Activated CD8-positive, alpha-beta T cell treated with anti-CD3 and anti-CD28 coated beads for 36 hours (primary cell): Measurements from ENCODE around the gene TTC21B. TPM values are rescaled to one million over a fixed set of nuclear protein-coding genes. Genes with fewer than 3 reads are reported as not detected.

Experiments used
- ATAC-seq: fragments of 200-7000 bp; cut with Tn5 transposase; one replicate; pipeline ENCODE4 v1.10.0; 2021; ENCODE audit warnings: mild to moderate bottlenecking, moderate library complexity
- CTCF ChIA-PET: fragments of 350-600 bp; sonication (Branson Sonifier 250); formaldehyde crosslinking; loops from one replicate; lab custom pipeline; 2021; ENCODE audit warnings: antibody characterized with exemption; lab: Charles Lee
- POLR2A ChIA-PET: fragments of 350-600 bp; sonication (Branson Sonifier 250); formaldehyde crosslinking; loops from one replicate; lab custom pipeline; 2021; ENCODE audit warnings: antibody characterized with exemption; lab: Charles Lee
- DNase-seq: peaks from one replicate; pipeline ENCODE4 v3.0.0-alpha.2; 2020
- H3K27ac Mint-ChIP-seq: one replicate; pipeline ENCODE4 v1.8.0; 2021; ENCODE audit warnings: mild to moderate bottlenecking, mixed read lengths
- H3K27me3 Mint-ChIP-seq: one replicate; pipeline ENCODE4 v1.8.0; 2021; ENCODE audit warnings: mixed read lengths
- H3K36me3 Mint-ChIP-seq: one replicate; pipeline ENCODE4 v1.8.0; 2021; ENCODE audit warnings: low read depth, mixed read lengths
- H3K4me1 Mint-ChIP-seq: one replicate; pipeline ENCODE4 v1.8.0; 2021; ENCODE audit warnings: low read depth, mixed read lengths
- H3K4me3 Mint-ChIP-seq: one replicate; pipeline ENCODE4 v1.8.0; 2021; ENCODE audit warnings: mild to moderate bottlenecking, moderate library complexity, mixed read lengths
- H3K9me3 Mint-ChIP-seq: one replicate; pipeline ENCODE4 v1.8.0; 2021; ENCODE audit warnings: mixed read lengths
- CTCF ChIP-seq: fragments of 200-600 bp; IDR thresholded peaks from one replicate; pipeline ENCODE4 v1.8.0; 2022; ENCODE audit warnings: antibody characterized with exemption, mild to moderate bottlenecking
- intact Hi-C: fragments of 100-400 bp; cut with micrococcal nuclease; formaldehyde crosslinking; loops from one replicate; pipeline ENCODE4 v1.10.0; 2022
- total RNA-seq, 2 experiments: library from RNA; stranded (reverse); gene quantifications; one replicate each; pipeline ENCODE4 v1.2.3, GENCODE V29; 2021

The TTC21B gene
- total RNA-seq, 2 experiments from 2014 or later = 22.1 to 24.1 TPM

GRCh38 chr2:165958313-165958960 is 4.9 kb upstream of the TTC21B start:
- POLR2A ChIA-PET = no interaction called here
- intact Hi-C loops = no loop called here
- H3K9me3 Mint-ChIP-seq = peaks cover 2% of the 10 kb centered on the region
- TF ChIP-seq CTCF = no peak
- peaks cover 13% of the 10 kb centered on the region for H3K4me1 Mint-ChIP-seq
- H3K27ac Mint-ChIP-seq = no peak overlapping the region
- CTCF ChIA-PET = no interaction called here
- no peaks in the 10 kb centered on the region for H3K27me3 Mint-ChIP-seq
- DNase-seq (no peak), ATAC-seq (no peak)
- no peak overlapping the region for H3K4me3 Mint-ChIP-seq
- no peaks in the 10 kb centered on the region for H3K36me3 Mint-ChIP-seq

GRCh38 chr2:165957030-165957675 is 3.6 kb upstream of the TTC21B start:
- DNase-seq = no peak
- Mint-ChIP-seq H3K9me3 (peaks cover 2% of the 10 kb centered on the region), H3K4me3 (no peak overlapping the region), H3K36me3 (no peaks in the 10 kb centered on the region), H3K4me1 (peaks cover 13% of the 10 kb centered on the region), H3K27me3 (no peaks in the 10 kb centered on the region), H3K27ac (no peak overlapping the region)
- ChIA-PET POLR2A (no interaction called here), CTCF (interaction anchor here (1.1 to 1.3 kb wide), 2 partner anchors 8 to 171 kb away, joined by 3 to 4 read pairs; partner anchors contain the start of gene SCN1A)
- no peak for ATAC-seq
- intact Hi-C loops = no loop called here
- no peak for TF ChIP-seq CTCF

- Mint-ChIP-seq H3K4me3 (no peak overlapping the region), H3K9me3 (peaks cover 2% of the 10 kb centered on the region), H3K36me3 (peaks cover 12% of the 10 kb centered on the region), H3K27me3 (no peaks in the 10 kb centered on the region), H3K4me1 (peaks cover 13% of the 10 kb centered on the region), H3K27ac (no peak overlapping the region)
- DNase-seq = no peak
- intact Hi-C loops = loop anchor here (5.0 kb wide), 1 partner anchor 174 kb away; the partner anchor contains the start of gene SCN1A
- ChIA-PET CTCF (interaction anchor here (1.2 to 1.9 kb wide), 9 partner anchors 8 to 175 kb away, joined by 3 to 8 read pairs (median 4); partner anchors contain the start of gene SCN1A), POLR2A (interaction anchor here (0.6 to 0.9 kb wide), 3 partner anchors 8 to 647 kb away, joined by 3 to 5 read pairs (median 3); no protein-coding TSS in a partner anchor)
- no peak for TF ChIP-seq CTCF
- peak; percentile 47 for ATAC-seq
These were observed 296 bp downstream of the TTC21B start for GRCh38 chr2:165953306-165953654.

GRCh38 chr2:165952741-165953211 is 800 bp downstream of the TTC21B start:
- H3K27me3 Mint-ChIP-seq = no peaks in the 10 kb centered on the region
- no peak overlapping the region for H3K4me3 Mint-ChIP-seq
- H3K36me3 Mint-ChIP-seq = peaks cover 14% of the 10 kb centered on the region
- ATAC-seq (no peak), DNase-seq (no peak)
- ChIA-PET CTCF (interaction anchor here (1.2 to 1.9 kb wide), 10 partner anchors 8 to 175 kb away, joined by 3 to 8 read pairs (median 4); partner anchors contain the start of gene SCN1A), POLR2A (interaction anchor here (0.6 to 0.9 kb wide), 3 partner anchors 8 to 647 kb away, joined by 3 to 5 read pairs (median 3); no protein-coding TSS in a partner anchor)
- intact Hi-C loops = loop anchor here (5.0 kb wide), 1 partner anchor 175 kb away; the partner anchor contains the start of gene SCN1A
- H3K27ac Mint-ChIP-seq = no peak overlapping the region
- H3K4me1 Mint-ChIP-seq = peaks cover 13% of the 10 kb centered on the region
- no peak for TF ChIP-seq CTCF
- peaks cover 2% of the 10 kb centered on the region for H3K9me3 Mint-ChIP-seq
